ENCODE results near the gene NET1.

- TF ChIP-seq CTCF (IDR thresholded peaks at IDR 0.05) (peak; percentile 23 to 96 (median 72)), POLR2A (IDR thresholded peaks at IDR 0.05) (no peak)
Measured at GRCh38 chr10:5442065-5442989, 30.0 kb downstream of the NET1 start.

All from thyroid gland (tissue), 4 donors.